ENCODE data around the gene ADCY7.
A peak's percentile ranks its signal among the peaks of the same experiment; 100 is the strongest.
"Not testable (repeated sequence)": the region's sequence is repeated elsewhere in the genome, so short reads cannot be mapped to it uniquely, and the experiment has no call there.

ADCY7 gene

GRCh38 chr16:50340578-50340977 lies 74.2 kb downstream of the ADCY7 start:
- no peak for DNase-seq

- DNase-seq, result not testable (repeated sequence)
Observed at GRCh38 chr16:50343566-50343965, 77.2 kb downstream of the ADCY7 start.

DNA sequence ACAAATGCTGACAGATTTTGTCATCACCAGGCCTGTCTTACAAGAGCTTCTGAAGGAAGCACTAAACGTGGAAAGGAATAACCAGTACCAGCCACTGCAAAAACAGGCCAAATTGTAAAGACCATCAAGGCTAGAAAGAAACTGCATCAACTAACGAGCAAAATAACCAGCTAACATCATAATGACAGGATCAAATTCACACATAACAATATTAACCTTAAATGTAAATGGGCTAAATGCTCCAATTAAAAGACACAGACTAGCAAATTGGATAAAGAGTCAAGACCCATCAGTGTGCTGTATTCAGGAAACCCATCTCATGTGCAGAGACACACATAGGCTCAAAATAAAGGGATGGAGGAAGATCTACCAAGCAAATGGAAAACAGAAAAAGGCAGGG lies 78.9 kb downstream of the ADCY7 start:
- not testable (repeated sequence) for DNase-seq

GRCh38 chr16:50351116-50351515 lies 84.8 kb downstream of the ADCY7 start:
- no peak for DNase-seq

GRCh38 chr16:50351952-50352351 lies 85.6 kb downstream of the ADCY7 start:
- DNase-seq, result no peak

- DNase-seq, result no peak
Observed at GRCh38 chr16:50354082-50354481, 87.7 kb downstream of the ADCY7 start.

DNA sequence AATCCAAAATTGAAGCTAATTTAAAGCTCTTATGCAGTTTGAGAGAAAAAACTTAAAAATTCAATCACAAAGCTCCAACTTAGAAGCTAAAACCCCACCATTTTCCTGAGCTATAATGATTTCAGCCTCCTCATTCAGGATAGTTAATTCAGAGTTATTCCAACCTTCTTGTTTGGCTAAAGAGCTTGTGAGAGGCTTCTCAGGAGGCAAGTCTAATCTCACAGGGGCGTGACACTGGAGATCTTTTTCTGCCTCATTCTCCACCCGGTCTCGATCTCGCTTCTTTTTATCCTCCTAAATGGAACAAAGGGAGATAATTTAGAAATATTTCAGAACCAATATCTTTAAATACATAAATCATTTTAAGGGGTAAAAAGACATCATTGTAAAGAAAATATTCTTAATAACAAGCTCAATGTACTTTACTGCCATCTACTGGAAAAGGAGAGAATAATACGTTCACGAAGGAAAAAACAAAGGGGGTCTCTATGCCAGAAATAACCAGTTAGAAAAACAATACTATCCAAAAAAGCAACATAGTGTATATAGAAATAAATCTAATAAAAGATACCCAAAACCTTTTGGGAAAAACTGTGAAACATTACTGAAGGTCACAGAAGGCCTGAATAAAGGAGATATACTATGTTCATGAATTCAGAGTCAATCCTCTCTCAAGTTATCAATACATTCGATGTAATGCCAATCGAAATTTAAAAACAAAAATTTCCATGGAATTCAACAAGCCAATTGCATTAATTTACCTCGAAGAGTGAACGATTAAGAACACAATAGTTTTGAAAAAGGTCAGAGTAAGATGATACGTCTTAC lies 88.5 kb downstream of the ADCY7 start:
- peak; percentile 44 for DNase-seq

DNA sequence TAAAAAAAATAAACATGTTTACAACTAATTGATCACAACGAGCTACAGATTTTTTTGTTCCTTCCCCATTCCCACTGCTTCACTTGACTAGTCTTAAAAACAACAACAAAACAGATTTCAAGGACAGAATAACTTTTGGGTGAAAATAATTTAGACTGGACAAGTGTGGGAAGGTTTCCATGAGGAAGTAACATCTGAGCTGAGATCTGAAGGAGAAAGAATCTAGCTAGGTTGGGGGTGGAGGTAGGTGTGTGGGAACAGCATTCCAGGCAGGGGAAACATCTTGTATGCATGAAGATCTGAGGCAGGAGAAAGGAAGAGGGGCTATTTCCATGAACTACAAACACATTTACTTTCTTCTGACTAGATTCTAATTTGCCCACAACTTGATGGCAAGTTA lies 93.3 kb downstream of the ADCY7 start:
- DNase-seq, result no peak

GRCh38 chr16:50360033-50360778 lies 93.9 kb downstream of the ADCY7 start:
- no peak for DNase-seq

DNA sequence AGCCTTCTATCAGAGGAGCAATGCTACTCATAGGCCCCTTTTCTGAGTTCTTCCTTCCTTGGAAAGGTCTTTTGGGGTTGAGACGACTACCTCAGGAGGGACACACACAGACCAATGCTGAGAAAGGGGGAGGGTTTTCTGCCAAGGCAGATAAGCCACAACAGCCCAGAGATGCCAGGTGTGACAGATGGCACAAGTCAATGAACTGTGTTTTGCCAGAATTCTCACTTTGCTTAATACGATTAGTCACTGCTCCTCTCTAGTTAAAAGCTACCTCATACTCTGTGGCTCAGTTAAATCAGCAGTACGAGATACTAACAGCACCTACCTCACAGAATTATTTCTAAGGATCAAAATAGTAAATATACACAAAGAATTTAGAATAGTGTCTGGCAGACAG lies 94.4 kb downstream of the ADCY7 start:
- DNase-seq, result no peak

- no peak for DNase-seq
Observed at GRCh38 chr16:50363656-50364055, 97.3 kb downstream of the ADCY7 start.

DNA sequence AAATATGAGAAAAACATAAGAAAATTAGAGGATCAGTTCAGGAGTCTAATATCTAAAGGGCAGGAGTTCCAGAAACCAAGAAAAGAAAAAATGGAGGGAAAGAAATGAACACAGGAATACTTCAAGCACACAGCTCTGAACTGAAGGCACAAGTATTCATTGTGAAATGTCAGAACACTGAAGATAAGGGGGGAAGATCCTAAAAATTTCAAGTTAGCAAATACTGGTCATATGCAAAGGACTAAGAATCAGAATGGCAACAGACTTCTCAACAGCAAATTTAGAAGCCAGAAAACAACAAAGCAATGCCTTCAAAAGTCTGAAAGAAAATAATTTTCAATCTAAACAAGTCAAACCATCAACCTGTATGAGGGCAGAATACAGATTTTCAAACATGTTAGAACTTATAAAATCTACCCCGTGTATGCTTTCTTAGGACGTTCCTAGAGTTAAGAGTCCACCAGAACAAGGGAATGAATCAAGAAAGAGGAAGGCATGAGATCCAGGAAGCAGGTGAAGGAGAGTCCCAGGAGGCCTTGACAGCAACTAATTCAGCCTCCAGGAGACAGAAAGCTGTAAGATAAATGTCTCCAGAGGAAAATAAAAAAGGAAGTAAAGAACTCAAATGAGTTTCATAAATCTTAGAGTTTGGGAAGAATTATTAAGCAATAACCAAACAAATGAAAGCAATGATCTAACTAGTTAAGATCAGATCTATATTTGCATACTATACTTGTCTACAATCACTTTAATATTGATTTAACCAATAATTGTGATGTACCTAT lies 99.6 kb downstream of the ADCY7 start:
- DNase-seq, result no peak
